GM21360 (cell line): ENCODE results near the gene DNAJC3.
"Not testable (repeated sequence)": the region's sequence is repeated elsewhere in the genome, so short reads cannot be mapped to it uniquely, and the experiment has no call there.

ENCODE experiments used
- ATAC-seq: cut with Tn5 transposase; IDR thresholded peaks from one replicate; pipeline ENCODE4 v1.9.1; 2021; ENCODE audit warnings: mild to moderate bottlenecking, moderate library complexity; ENCODE audit not compliant: unreplicated experiment

Gene DNAJC3

DNA sequence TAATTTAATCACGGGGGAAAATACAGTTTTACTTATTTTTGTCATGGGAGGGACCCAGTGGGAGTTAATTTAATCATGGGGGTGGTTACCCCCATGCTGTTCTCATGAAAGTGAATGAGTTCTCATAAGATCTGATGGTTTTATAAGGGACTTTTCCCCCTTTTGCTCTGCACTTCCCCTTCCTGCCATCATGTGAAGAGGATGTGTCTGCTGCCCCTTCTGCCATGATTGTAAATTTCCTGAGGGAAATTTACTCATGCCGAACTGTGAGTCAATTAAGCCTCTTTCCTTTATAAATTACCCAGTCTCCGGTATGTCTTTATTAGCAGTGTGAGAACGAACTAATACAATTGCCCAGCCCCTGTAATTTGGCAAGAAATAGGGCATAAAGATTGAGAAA is 35.9 kb downstream of the DNAJC3 start:
- not testable (repeated sequence) for ATAC-seq

DNA sequence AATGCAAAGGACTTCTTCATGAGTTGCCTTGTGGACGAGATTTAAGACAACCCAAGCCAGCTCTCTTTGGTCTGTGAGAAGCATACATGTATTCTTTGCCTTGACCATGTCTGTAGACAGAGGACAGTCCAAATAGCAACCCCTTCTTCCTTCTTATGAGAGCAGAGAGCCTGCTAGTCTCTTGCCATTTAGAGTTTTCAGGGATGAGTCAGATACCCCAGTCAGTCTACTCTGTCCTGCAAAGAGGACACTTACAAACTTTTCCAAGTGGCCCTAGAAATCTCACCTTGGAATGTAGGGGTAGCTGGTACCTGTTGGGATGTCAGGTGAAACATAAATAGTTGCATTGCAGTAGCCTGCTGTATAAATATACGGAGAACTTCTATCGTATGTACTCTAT is 36.7 kb downstream of the DNAJC3 start:
- no peak for ATAC-seq

DNA sequence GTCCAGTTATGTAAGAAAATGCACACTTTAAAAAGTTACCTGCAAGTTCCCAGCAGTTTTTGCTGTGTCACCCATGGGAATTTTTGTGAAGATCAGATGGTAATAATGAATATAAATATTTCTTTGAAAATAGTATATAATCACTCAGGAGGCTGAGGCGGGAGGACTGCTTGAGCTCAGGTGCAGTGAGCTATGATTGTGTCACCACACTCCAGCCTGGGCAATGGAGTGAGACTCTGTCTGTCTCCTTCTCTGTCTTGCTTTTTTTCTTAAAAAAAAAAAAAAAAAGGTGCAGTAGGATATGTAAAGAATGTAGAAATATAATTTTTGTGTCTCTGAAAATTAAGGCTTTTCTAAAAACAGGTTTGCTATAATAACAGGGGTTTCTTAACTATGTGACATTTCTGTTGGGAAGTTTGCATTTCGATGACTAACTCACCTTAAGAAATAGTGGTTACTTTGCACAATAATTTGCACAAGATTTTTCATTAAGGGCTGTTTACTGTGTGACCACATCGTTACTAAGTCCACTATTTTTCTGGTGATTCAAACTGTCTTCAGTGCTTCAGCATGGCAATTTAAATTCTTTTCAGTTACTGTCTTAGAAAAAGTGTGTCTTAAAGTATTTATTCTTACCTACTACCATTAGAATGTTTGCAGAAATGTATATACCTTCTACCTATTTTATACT is 37.3 kb downstream of the DNAJC3 start:
- ATAC-seq: no peak

DNA sequence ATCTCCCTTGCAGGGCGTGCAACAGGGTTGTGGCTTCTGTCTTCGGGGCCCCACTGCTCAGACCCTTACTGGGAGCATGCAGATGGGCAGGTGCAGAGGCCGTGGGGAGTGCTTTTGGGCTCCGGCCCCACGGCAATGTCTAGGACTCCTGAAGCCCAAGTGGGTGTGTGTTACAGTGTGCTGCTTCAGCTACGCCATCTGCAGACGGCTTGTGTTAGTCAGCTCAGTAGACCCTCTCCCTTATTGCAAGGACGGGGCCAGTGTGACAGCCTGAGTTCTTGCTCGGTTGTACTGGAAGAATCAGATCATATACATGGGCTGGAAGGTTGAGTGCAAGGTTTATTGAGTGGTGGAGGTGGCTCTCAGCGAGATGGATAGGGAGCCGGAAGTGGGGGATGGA is 39.3 kb downstream of the DNAJC3 start:
- no peak for ATAC-seq

DNA sequence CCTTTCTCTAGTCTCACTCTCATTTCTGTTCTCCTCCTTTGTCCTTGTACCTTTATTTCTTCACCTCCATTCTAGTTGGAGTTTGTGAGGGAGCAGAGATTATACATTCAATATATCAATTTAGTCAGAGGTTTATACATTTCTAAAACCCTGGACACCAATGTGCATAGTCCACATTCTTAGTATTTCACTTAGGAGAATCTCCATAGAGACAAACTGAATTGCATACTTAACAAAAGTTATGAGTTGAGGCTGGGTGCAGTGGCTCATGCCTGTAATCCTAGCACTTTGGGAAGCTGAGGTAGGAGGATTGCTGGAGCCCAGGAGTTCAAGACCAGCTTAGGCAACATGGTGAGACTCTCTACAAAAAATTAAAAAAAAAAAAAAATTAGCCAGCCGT is 45.3 kb downstream of the DNAJC3 start:
- ATAC-seq: no peak

DNA sequence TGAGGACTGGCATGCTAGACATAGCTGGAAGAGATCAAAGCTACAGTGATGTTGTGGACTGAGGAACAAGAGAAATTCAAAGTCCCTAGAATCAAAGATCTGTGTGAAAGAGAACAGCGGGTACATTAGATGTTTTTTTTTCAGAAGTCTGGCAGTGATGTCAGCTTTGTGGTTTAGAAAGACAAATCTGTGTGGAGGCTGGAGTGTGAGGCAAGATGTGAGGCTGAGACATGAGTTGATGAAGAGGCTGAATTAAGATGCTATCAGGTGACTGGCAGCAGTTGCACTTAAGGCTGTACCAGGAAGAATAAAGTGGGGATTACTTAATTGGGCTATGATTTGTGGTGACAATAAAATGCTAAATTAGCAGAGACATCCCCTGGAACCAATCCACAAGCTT is 46.5 kb downstream of the DNAJC3 start:
- no peak for ATAC-seq

DNA sequence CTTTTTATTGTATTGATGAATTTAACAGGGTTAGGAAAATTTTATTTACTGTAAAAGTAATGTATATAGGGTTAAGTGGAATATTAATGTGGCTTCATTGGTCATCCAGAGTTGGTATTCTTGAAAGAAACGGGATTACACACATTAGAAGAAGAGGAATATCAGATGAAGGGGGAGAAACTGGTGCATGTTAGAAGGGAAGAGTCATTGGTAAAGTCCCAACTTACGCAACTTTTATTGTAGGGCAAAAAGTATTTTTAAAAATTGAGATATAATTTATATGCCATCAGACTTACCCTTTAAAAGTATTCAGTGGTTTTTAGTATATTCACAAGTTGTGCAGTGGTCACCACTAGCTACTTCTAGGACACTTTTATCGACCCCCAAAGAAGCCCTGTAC is 47.3 kb downstream of the DNAJC3 start:
- no peak for ATAC-seq

DNA sequence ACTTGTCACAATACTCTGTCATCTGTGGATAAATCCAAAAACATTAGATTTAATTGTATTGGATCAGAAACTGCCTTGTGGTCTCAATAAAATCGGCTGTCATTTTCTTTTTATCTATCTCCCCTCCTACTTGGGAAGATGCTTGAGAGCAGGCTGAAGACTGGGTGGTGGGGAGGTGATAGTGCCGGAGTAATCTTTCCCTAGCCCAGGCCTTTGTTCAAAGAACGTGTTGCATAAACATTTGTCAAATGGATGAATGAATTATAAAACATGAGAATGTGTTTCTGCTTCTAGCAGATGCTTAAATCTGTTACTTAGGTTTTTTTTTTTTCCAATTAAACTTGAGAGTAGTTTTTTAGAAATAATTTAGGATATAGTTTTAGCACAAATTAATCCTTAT is 49.9 kb downstream of the DNAJC3 start:
- no peak for ATAC-seq

DNA sequence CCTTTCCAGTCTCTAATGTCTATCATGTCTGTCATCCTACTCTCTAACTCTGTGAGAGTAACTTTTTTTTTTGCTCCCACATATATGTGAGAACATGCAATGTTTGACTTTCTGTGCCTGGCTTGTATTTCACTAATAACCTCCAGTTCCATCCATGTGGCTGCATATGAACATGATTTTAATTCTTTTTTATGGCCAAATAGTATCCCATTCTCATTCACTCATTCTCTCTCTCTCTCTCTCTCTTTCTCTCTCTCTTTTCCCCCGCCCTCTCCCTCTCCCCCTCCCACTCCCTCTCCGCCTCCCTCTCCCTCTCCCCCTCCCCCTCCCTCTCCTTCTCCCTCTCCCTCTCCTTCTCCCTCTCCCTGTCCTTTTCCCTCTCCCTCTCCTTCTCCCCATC is 52.0 kb downstream of the DNAJC3 start:
- no peak for ATAC-seq

DNA sequence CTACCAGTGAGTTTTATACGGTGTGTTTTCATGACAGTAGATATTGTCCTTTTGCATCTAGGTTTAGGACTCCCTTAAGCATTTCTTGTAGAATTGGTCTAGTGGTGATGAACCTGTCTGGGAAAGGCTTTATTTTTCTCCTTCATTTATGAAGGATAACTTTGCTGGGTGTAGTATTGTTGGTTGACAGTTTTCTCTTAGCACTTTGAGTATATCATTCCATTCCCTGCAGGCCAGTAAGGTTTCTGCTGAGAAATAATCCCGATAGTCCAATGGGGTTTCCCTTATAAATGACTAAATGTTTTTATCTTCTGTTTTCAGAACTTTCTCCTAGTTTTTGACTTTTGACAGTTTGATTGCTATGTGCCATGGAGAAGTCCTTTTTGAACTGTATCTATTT is 57.2 kb downstream of the DNAJC3 start:
- no peak for ATAC-seq

DNA sequence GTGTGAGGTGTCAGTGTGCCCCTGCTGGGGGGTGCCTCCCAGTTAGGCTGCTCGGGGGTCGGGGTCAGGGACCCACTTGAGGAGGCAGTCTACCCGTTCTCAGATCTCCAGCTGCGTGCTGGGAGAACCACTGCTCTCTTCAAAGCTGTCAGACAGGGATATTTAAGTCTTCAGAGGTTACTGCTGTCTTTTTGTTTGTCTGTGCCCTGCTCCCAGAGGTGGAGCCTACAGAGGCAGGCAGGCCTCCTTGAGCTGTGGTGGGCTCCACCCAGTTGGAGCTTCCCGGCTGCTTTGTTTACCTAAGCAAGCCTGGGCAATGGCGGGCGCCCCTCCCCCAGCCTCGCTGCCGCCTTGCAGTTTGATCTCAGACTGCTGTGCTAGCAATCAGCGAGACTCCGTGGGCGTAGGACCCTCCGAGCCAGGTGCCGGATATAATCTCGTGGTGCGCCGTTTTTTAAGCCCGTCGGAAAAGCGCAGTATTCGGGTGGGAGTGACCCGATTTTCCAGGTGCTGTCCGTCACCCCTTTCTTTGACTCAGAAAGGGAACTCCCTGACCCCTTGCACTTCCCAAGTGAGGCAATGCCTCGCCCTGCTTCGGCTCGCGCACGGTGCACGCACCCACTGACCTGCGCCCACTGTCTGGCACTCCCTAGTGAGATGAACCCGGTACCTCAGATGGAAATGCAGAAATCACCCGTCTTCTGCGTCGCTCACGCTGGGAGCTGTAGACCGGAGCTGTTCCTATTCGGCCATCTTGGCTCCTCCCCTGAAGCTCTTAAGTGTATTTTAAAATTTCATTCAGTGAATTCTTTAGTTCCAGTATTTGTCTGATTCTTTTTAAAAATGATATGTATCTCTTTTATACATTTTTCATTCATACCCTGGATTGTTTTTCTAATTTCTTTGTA is 63.4 kb downstream of the DNAJC3 start:
- not testable (repeated sequence) for ATAC-seq

DNA sequence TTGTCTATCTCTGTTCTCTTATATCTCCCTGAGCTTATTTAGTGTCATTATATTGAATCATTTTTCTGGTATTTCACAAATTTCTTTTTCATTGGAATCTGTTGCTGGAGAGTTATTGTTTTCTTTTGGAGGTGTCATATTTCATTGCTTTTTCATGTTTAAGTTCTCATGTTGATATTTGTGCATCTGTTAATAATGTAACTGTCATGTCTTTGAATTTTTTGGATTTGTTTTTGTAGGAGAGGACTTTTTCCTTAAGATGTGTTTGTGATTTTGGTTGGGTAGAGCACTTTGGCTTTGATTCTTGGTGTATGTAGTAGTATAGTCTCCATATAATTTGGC is 64.0 kb downstream of the DNAJC3 start:
- ATAC-seq: no peak

DNA sequence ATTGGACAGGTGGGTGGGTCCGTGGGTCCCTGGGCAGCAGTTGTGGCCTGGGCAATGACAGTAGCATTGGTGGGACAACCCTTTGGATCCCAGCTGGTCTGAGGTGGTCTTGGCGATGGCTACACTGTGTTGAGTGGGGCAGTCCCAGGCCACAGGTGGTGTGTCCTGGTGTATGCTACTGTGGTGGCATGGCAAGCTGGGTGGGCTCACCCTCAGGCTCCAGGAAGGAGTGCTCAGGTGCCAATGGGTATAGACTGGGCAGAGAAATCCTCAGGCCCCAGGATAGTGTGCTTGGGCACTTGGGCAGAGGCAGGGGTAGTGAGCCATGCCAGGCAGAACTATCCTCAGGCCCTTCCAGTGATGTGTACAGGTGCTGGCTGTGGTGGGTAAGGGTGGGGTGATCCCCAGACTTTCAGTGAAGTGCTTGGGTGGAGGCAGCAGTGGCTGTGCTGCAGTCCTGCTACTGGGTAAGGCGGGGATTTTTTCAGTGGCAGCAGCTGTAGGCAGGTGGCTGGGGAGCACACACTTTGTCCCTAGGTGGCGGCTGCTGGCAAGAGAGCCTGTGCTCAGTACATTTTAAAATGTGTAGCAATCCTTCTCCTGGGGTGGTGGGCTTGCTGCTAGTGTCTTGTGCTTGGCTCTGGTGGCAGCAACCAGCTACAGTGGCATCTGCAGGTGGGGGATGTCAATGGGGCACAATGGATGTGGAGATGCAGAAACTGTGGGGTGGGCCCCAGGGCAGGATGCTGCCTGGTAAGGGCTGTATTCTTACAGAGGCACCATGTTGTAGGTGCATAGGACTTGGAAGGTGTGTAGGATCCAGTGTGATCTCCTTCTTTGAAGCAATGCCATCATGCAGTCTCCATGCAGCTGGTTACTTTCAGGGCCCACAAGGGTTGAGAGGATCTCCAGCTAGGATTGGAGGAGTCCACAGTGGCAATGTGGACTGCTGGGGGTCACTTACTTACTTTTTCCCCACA is 64.9 kb downstream of the DNAJC3 start:
- no peak for ATAC-seq

DNA sequence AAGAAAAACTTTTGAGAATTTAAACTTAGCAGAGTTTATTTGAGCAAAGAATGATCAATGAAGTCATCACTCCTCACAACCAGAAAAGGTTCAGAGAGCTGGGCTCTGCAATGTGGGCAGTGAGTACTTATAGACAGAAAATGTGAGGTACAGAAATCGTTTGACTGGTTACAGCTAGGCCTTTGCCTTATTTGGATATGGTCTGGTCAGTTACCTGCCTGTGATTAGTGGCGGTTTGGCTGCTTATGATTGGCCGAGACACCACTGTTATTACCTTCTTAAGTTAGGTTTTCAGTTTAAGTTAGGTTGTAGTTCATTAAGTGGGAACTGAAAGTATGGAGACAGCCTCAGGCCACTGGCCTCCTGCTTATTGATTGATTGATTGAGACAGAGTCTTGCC is 66.3 kb downstream of the DNAJC3 start:
- no peak for ATAC-seq

DNA sequence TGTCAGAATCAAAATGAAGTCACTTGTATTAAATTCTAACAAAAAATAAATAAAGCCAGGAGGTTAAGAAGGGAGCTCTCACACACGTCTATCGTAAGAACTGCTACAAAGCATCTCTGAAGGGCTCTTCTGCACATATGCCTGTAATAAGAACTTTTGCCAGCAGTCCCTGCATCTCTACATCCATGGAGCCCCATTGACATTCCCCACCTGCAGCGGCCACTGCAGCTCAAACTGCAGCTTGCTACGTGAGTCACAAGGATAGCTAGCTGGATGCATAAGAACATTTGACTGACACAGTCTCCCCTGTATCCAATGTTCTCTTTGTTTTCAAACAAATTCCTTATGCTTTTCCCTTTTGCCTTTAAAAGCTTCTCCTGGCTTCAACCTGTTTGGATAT is 68.3 kb downstream of the DNAJC3 start:
- no peak for ATAC-seq

DNA sequence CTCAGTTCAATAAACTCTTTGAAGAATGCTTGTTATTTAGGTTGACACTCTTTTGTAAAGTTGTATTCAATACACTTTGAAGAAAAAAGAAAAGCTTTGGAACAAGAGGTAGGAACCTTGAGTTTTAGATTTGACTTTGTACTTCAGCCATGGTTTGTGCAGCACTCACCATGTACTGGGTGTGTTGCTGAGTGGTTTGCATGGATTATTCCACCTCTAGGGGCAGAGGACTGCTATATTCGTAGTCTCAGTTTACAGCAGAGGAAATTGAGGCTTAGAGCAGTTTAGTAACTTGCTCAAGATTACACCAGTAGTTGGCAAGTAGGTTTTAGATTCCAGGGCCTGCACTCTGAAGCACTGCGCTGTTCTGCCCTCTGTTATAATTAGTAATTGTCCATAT is 68.8 kb downstream of the DNAJC3 start:
- no peak for ATAC-seq

DNA sequence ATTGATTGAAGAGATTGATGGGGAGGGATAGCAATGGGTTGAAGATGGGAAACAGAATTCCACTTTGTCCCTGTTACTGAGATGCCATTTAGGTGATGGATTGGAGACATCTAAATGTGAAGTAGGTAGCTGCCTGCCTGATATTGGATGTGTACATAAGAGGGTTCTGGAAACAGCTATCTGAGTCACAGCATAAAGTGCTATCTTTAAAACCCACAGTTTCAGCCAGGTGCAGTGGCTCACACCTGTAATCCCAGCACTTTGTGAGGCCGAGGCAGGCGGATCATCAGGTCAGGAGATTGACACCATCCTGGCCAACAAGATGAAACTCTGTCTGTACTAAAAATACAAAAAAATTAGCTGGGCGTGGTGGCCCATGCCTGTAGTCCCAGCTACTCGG is 72.6 kb downstream of the DNAJC3 start:
- no peak for ATAC-seq

DNA sequence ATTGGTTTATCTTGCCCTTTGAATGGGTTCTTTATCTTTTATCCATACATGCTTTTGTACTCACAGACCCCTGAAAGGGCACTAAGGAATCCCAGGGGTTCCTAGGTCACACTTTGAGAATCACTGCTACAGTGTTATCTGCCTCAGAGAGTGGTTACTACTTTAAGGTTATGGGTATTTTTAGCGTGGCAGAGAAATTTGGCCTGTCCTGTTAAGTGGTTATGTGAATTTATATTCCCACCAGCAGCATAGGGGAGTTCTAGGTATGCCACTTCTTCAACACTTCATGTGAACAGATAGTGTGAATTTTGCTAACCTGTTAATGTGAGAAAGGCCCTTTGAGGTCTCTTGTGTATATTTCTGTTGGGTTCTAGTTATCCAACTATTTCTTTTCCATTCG is 75.7 kb downstream of the DNAJC3 start:
- ATAC-seq: no peak

DNA sequence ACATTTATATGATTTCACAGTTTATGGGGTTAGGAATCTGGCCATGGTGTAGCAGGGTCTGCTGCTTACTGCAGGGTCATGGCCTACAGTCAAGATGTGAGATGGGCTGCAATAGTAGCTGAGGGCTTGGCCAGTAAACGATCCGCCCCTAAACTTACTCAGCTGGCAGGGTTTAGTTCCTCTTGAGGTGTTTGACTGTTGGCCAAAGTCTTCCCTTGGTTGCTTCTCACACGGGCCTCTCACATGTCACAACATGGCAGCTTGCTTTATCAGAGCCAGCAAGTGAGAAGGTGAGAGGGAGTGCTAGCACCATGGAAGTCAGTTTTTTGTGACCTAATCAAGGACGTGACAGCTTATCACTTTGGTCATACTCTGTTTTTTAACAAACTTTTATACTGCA is 77.1 kb downstream of the DNAJC3 start:
- ATAC-seq: no peak

DNA sequence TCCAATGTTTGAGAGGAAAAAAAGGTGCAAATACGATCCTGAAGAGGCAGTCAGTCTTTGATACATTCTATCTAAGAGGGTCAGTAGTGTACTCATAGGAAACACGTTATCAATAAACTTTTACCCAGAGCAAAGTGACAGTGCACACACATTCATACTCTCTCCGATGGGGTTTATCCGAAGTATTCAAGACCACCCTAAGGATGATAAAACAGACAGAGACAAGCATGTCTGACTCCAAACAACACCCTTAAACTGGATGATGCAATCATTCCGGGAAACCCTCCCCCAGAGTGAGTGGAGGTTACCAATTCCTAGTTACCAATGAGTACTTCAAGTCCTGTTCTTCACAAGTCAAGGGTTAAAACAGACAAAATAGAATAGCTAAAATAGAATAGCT is 79.1 kb downstream of the DNAJC3 start:
- ATAC-seq: no peak

DNA sequence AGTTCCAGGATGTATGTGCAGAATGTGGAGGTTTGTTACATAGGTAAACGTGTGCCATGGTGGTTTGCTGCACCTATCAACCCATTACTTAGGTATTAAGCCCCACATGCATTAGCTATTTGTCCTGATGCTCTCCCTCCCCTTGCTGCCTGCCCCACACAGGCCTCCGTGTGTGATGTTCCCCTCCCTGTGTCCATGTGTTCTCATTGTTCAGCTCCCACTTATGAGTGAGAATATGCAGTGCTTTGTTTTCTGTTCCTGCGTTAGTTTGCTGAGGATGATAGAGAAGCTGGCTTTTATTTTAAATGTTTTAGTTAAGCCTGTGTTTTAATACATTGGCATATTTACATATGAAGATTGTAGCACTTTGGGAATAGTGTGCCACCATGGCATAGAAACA is 85.7 kb downstream of the DNAJC3 start:
- not testable (repeated sequence) for ATAC-seq
